NK-92 treated with Interleukin-12 subunit alpha and Interleukin-12 subunit beta, amount 100 ng/mL, for 24 hours (cell line): ENCODE data around the gene CD276.
"Not testable (repeated sequence)": the region's sequence is repeated elsewhere in the genome, so short reads cannot be mapped to it uniquely, and the experiment has no call there.

Experiments used
- DNase-seq: peaks from one replicate; lab custom pipeline; 2025; lab: John Stamatoyannopoulos, UW

The CD276 gene

GRCh38 chr15:73683777-73684580 is at the start of gene CD276:
Gene CD276, plus strand, starts transcription at chr15:73684383. Its CDS starts 15,257 bp downstream, at chr15:73699640.
- no peak for DNase-seq

GRCh38 chr15:73637527-73637926 is 46.7 kb upstream of the CD276 start:
- DNase-seq, result no peak

DNA sequence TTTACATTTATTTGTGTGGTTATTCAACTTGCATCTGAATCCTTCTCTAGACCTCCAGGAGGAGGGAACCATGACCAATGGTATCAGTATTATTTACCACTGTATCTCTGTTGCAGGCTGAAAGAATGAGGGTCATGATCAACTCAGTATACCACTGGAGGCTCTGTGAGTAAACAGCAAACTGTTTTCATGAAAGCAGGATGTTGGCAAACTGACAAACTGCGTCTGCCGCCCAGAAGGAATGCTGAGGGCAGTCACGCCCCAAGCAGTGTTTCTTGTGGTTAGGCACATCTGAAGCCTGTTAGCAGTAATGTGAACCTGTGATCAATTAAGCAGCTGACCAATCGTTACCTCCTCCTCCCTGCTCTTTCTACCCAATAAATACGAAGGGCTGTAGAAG is 44.7 kb upstream of the CD276 start:
- not testable (repeated sequence) for DNase-seq

DNA sequence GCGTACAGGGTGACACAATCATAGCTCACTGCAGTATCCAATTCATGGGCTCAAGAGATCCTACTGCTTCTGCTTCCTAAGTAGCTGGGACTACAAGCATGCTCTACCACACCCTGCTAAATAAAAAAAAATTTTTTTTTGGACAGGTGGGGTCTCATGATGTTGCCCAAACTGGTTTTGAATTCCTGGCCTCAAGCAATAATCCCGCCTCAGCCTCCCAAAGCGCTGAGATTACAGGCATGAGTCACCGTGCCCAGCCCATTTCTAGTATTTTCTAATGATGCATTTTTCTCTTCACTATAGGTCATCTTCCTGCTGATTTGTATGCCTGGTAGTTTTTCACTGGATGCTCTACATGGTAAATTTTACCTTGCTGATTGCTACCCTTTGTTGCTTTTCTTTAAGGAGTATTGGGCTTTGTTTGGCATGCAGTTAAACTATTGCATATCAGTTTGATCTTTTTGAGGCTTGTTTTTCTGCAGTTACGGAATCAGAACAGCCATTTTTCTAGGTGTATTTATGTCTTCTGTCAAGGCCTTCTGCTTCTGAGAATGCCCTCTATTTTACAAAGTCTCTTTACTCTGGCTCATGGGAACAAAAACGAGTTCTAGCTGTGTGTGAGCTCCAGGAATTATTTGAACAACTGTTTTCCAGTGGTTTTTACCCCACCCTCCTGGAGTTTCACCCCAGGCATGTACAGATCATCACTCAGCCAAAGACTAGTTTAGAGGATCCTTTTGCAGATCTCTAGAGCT is 36.7 kb upstream of the CD276 start:
- no peak for DNase-seq

DNA sequence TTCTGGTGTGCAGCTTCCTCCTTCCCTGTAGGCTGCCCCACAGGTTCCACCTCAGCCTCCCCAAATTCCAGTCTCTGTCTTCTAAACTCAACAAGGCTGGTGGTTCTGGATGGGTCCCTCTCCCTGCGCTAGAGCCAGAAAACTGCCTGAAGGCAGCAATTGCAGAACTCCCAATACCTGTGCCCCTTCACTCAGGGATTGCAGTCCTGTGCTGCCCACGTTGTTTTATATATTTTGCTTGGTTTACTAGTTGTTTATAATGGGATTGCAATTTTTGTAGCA is 36.2 kb upstream of the CD276 start:
- DNase-seq, result no peak

GRCh38 chr15:73650416-73651126 is 33.6 kb upstream of the CD276 start:
- DNase-seq, result no peak

DNA sequence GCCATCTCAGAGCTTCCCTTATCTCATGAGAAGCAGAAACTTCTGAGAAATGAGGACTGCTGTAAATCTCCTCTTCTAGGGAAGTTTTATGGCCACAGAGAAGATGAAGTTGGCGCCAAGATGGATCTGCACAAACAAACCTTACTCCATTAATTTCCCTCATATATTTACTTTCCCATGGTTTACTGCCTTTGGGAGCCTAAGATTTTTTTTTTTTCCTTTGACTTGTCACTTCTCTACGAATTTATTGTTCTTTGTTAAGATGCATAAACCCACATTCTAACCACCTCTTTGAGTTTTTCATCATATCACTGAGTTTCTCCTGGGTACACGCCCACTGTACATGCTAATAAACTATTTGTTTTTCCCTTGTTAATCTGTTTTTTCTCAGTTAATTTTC is 29.5 kb upstream of the CD276 start:
- no peak for DNase-seq

GRCh38 chr15:73655724-73656123 is 28.5 kb upstream of the CD276 start:
- DNase-seq, result no peak

GRCh38 chr15:73658645-73659044 is 25.5 kb upstream of the CD276 start:
- DNase-seq, result no peak

- no peak for DNase-seq
These were observed 23.7 kb upstream of the CD276 start for GRCh38 chr15:73660455-73660854.

DNA sequence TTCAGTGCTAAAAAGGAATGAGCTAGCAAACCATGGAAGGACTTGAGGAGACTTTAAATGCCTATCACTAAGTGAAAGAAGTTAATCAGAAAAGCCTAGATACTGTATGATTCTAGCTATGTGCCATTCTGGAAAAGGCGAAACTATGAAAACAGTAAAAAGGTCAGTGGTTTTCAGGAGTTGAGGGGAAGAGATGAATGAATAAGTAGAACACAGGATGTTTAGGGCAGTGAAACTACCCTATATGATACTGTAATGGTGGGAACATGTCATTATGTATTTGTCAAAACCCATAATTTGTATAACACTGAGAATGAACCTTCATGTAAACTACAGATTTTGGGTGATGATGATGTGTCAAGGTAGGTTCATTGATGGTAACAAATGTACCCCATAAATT is 9.6 kb upstream of the CD276 start:
- DNase-seq, result no peak

- DNase-seq, result peak; percentile 27
These were observed 7.0 kb upstream of the CD276 start for GRCh38 chr15:73677146-73677607.

GRCh38 chr15:73677733-73678132 is 6.5 kb upstream of the CD276 start:
- DNase-seq, result no peak

DNA sequence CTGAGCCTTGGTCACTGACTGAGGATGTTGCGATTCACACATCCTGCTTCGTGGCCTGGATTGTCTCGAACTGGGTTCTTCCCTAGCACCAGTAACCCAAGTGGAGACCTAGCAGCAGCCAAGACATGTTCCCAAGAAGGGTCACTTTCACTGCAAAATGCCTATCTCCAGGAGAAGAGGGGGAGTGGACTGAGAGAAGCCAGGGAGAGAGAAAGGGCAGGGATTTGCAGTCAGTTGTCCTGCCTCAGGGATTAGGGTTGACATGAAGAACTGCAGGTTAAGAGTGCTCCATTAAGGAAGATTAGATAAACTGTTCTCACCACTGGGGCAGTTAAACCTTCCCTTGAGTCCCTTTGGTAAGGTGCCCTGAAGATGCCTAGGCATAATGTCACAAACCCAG is 5.7 kb upstream of the CD276 start:
- peak; percentile 54 for DNase-seq

- no peak for DNase-seq
These were observed 5.0 kb upstream of the CD276 start for GRCh38 chr15:73679180-73679579.

DNA sequence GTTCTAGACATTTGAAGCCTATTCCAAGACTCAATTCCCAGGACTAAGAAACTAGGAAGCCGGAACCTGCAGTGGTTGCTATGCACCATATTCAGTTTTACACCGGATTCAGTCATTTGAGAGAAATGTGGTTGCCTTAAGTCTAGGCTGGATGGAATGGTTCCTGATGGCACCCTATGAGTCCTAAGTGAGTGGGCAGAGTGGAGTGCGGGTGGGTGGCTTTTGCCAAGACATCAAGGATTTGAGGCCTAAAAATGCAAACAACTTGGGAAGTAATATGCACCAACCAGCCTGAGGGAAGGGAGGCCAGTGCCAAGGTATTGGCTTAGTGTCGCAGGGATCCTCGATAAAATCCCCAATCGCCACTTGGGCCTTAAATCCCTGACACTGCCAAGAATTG is 4.2 kb upstream of the CD276 start:
- no peak for DNase-seq

GRCh38 chr15:73680549-73680948 is 3.6 kb upstream of the CD276 start:
- no peak for DNase-seq

GRCh38 chr15:73681063-73681462 is 3.1 kb upstream of the CD276 start:
- DNase-seq, result no peak

DNA sequence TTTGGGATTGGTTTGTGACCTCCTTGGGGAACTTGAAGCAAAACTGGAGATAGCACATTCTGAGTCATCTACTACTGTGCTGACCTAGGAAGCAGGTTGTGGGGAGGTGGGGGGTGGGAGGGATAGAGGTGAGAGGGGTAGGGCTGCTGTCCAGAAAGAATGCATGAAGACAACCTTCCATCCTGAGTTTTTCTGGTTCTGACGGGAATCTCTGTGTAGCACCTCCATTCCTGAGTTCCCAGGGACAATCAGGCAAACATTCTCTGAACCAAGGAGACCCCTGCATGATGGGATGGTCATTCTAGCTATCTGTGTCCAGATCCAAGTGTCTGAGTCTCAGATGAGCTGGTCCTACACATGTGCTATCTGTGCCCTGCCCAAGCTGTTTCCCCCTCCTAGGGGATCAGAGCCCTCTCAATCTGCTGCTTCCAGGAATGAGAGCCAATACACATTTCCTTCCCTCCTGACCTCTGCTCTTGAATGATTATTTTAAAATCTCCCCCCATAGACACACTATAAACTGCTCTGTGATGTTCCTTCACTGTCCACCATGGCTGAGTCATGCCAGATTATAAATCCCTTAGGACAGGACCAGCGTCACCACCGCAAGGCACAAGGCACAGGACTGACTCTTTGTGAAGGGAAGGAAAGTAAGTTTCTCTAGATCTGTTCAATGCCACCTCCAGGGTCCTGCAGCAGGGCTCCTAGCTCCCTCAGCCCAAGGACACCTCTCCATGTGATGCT is 2.2 kb upstream of the CD276 start:
- no peak for DNase-seq

GRCh38 chr15:73682600-73683090 is 1.5 kb upstream of the CD276 start:
- DNase-seq, result no peak

DNA sequence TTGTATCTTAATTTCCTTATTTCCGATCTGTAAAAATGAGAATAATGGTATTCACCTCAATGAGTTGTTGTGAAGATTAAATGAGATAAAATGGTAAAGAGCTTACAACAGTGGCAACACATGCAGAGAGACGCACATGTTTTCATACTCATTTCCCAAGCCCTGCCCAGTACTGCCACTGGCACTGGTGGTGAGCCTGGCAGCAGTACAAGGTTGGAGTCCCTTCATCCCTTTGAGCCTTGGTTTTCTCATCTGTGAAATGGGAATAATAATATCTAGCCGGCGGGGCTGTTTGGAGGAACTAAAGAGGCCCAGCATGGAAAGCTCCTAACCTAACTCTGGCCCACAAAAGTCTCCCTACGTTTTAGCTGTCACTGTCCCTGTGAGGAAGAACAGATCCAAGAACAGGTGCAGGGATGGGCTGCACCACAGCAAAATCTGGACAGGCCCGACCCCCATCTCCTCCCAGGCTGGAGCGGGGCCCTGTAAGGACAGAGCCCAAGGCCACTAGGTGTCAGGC is 866 bp upstream of the CD276 start:
- no peak for DNase-seq
